LHCN-M2 (cell line): ENCODE results near the gene AMPD2. TPM values are rescaled to one million over a fixed set of nuclear protein-coding genes. Genes with fewer than 3 reads are reported as not detected.
"Not testable (repeated sequence)": the region's sequence is repeated elsewhere in the genome, so short reads cannot be mapped to it uniquely, and the experiment has no call there.

ENCODE experiments used
- DNase-seq: peaks from one replicate; pipeline ENCODE4 v3.0.0-alpha.2; 2012; ENCODE audit warnings: low read depth
- total RNA-seq: library from RNA; depleted of rRNA; stranded (reverse); fragments of >200 nt; gene quantifications from 2 replicates; pipeline ENCODE4 v1.2.3, GENCODE V29; 2014

The AMPD2 gene
- total RNA-seq, 1 experiment from 2014 or later = 44.0 TPM

DNA sequence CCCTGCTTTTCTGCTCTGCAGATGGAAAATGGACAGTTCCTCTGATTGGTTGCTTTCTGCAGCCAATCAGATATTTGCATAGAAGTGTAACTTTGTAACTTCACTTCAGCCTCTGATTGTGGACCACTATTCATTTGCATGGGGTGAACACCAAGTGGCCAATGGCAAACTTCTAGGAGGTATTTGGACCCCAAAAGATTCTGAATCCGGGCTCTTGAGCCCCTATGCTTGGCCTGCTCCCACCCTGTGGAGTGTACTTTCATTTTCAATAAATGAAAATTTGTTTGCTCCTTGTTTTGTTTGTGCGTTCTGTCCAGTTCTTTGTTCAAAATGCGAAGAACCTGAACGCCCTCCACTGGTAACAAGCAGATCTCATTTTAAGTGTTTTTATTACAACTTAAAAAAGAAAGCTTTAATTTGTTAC, 29.9 kb downstream of the AMPD2 start:
- peak; percentile 59 for DNase-seq

DNA sequence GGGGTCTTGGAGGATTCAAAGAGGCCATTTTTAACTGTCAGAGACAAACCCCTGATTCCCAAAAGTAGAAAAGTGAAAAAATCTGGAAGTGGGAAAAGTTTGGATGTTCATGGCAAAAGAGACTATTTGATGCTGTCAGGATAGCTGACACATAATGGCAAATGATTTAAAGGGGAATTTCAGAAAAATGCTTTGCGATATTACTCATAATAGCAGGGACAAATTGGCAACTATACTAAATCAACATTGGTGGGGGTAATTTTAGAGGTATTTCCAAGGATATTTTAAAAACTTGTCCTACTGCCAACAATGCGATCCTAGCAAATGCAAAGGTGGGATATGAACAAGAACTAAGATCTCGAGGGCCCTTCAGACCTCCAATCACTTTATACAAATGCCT, 31.0 kb downstream of the AMPD2 start:
- no peak for DNase-seq

DNA sequence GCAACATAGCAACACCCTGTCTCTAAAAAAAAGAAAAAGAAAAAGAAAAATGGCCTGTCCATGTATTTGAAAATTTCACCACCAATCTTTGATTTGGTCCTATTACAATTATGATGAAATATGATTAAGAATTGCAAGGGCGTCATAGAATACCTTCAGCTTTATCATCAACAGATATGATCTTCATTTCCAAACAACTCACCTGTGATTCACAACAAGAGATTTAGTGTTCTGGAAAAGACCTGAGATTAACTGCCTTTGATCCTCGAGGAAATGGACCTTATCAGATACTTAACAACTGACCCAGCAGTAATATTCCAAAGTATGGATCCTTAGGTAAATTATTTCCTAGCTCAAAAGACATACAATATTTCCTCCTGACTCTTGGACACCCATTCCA, 32.8 kb downstream of the AMPD2 start:
- no peak for DNase-seq

GRCh38 chr1:109653306-109653705, 33.7 kb downstream of the AMPD2 start:
- no peak for DNase-seq

DNA sequence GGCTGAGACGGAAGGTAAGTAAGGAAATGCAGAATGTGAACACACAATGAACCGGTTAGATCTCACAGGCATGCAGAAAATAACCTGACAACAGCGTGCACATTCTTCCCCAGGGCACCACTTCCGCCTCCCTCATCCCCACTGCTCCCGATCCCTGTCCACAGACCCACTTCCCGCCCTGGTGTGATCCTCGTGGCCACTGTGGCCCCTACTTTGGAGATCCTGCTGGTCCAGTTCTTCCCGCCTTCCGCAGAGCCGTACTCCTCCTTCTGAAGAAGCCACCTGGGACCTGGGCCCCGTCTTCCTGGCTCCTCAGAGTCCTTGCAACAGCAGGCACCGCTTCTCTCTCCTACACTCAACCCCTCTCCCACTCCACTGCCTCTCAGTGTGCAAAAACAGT, 34.9 kb downstream of the AMPD2 start:
- no peak for DNase-seq

DNA sequence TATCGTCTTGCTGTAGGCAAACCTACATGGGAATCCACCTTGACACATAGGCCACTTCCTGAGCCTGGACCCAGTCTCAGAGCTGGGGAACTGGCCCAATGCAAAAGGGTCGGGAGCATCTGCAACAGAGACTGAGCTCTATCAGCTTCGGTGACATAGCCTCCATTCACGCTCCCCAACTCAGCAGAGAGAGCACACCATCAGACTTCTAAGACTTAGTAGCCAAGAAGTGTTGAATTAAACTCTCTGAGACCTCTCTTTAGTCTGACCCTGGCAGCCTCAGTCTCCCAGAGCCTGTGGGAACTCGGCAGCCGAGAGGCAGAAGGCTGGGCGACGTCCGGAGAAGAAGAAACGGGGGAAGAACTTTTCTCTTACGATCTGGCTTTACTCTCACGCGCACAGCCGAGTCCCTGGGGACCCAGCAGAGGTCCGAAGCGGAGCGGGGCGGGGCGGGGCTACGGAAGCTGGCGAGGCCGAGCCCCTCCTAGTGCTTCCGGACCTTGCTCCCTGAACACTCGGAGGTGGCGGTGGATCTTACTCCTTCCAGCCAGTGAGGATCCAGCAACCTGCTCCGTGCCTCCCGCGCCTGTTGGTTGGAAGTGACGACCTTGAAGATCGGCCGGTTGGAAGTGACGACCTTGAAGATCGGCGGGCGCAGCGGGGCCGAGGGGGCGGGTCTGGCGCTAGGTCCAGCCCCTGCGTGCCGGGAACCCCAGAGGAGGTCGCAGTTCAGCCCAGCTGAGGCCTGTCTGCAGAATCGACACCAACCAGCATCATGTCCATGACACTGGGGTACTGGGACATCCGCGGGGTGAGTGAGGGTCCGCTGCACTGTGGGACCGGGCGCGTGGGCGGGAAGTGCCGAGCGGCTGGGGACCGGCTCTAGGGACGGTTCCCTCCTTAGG, 36.2 kb downstream of the AMPD2 start, which contains the start of gene GSTM4:
TSS of gene GSTM4 (plus strand) at position 485 of the 905 bp plus-strand sequence. CDS start at position 776, 291 bp downstream.
- DNase-seq = peak; percentile 64

GRCh38 chr1:109657395-109657794, 37.8 kb downstream of the AMPD2 start:
- no peak for DNase-seq

GRCh38 chr1:109657970-109658369, 38.3 kb downstream of the AMPD2 start:
- no peak for DNase-seq

DNA sequence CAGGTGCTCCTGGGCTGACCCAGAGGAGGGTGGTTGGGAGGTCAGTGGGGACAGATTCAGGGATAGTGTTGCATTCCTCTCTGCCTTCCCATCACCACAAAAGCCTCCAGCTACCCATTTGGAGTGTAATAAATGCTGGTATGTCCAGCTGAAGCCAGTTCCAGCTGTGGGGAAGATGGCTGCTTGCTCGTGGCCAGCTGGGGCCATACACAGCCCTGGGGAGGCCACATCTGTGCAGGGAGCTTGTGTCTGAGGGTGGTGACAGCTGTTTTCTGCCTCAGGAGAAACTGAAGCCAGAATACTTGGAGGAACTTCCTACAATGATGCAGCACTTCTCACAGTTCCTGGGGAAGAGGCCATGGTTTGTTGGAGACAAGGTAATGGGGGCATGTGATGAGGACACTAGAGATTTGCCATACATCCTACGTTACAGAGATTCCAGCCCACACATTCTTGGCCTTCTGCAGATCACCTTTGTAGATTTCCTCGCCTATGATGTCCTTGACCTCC, 39.0 kb downstream of the AMPD2 start:
- no peak for DNase-seq

DNA sequence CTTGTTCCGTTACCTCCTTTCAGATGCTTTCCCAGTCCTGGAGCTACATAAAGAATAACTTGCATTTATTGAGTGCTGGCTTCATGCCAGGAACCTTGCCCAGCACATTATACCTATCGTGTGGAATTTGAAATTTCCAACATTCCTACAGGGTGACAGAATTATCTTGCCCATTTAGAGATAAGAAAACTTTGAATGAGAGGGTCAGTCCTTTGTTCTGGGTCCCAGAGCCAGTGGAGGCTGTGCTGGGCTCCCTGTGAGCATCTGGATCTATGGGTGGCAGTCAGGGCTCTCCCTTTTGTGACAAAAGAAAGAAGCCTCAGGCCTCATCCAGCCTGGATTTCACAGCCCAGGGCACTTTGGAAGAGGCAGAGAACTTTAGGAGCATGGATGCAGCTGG, 39.5 kb downstream of the AMPD2 start:
- no peak for DNase-seq

DNA sequence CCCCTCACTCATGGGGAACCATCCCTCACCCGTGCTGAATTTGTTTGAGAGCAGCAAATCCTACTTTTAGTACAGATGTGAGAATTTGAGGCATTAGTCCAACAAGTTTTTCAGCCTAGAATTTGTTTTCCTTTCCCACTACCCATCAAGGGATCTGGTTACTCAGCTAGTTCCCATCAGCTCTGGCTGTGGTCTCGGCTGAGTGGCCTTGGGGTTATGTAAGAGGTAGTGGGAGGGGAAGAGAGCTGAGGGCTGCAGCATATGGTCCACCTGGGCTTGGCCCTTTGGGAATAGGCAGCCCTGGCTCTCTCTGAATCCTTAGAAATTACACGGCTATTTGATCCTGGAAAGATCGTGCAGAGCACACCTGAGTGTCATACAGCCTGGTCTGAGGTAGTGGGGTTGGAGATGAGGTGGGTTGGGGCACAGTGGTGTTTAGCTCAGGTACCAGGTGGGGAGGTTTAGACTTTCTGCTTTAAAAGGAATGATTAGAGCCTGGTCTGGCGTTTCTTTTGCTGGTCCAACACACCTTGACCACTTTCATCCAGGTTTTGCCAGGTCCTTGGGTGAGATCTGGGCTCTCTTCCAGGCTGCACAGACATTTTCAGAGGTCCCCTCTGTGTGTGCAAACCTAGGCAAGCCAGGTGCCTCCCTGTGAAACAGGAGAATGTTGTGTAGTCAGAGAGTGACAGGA, 40.5 kb downstream of the AMPD2 start:
- no peak for DNase-seq

DNA sequence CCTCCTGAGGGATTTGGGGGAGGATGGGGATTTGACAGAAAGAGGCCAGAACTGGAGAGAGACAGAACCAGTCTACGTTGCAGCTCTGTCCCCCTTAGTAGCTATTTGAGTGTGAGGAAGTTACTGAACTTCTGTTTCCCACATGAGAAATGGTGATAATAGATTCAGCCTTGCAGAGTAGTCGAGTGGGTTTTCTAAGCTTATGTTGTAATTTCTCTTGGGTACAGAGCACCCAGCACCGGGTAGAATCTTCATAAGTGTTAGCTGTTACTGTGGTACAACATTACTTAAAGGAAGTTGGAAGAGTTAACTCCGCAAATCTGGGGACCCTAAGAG, 41.0 kb downstream of the AMPD2 start:
- not testable (repeated sequence) for DNase-seq

GRCh38 chr1:109661391-109661790, 41.8 kb downstream of the AMPD2 start:
- no peak for DNase-seq

- DNase-seq = no peak
Measured at GRCh38 chr1:109664671-109665070, 45.0 kb downstream of the AMPD2 start.

DNA sequence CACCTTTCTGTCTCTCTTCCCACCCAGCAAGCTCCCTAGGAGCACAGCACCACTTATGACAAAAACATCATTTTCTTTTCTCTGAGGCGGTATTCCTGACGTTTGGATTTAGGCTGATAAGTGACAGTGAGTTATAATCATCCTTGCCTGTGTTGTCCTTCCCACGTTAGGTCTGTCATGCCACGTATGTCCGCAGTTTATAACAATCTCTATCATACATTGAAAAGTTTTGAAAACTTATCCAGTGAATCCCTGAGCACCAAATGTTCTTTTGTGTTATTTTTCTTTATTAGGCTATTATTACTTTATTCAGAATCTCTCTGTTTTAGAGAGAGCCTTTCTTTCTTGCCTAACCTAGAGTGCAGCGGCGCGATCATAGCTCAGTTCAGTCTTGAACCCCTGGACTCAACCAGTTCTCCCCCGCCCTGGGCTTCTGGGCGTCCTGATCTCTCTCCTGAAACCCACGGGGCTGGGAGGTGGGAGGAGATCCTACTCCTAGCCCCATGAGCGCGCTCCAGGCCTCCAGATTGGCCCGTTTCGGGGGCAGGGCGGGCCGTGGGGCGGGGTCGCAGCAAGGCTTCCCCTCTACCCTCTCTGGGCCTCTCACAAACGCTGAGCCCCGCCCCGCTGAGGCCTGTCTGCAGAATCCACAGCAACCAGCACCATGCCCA, 48.0 kb downstream of the AMPD2 start, which contains the start of gene GSTM2:
TSS of gene GSTM2 (plus strand) at position 606 of the 671 bp plus-strand sequence. CDS start at position 665, 59 bp downstream.
- DNase-seq = peak; percentile 82

- no peak for DNase-seq
Measured at GRCh38 chr1:109668123-109668775, 48.6 kb downstream of the AMPD2 start.

GRCh38 chr1:109669246-109669948, 49.8 kb downstream of the AMPD2 start:
- DNase-seq = no peak

- DNase-seq = not testable (repeated sequence)
Measured at GRCh38 chr1:109669949-109670302, 50.3 kb downstream of the AMPD2 start.

DNA sequence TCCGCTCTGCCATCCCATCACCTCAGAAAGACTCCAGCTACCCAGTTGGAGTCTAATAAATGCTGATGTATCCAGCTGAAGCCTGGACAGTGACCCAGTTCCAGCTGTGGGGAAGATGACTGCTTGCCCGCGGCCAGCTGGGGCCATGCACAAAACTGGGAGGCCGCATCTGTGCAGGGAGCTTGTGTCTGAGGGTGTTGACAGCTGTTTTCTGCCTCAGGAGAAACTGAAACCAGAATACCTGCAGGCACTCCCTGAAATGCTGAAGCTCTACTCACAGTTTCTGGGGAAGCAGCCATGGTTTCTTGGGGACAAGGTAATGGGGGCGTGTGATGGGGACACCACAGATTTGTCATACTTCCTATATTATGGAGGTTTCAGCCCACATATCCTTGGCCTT, 51.4 kb downstream of the AMPD2 start:
- no peak for DNase-seq

GRCh38 chr1:109673861-109674260, 54.2 kb downstream of the AMPD2 start:
- DNase-seq = not testable (repeated sequence)
